Peyer's patch (tissue), 4 donors: Measurements from ENCODE around the gene LSM3. TPM values are rescaled to one million over a fixed set of nuclear protein-coding genes. Genes with fewer than 3 reads are reported as not detected.

Source experiments
- DNase-seq, 3 donors: peaks; one replicate each; pipeline ENCODE4 v3.0.0-alpha.2; 2017 to 2019
- H3K27ac ChIP-seq, 4 donors: fragments of 200-600 bp; sonication (generic); one replicate each; pipeline ENCODE4 v1.5.1; 2016 to 2019
- H3K27me3 ChIP-seq, 2 donors: fragments of 200-600 bp; sonication (generic); one replicate each; pipeline ENCODE4 v1.5.1; 2019
- H3K36me3 ChIP-seq, 3 donors: fragments of 200-600 bp; sonication (generic); one replicate each; pipeline ENCODE4 v1.5.1; 2016 to 2019
- H3K4me1 ChIP-seq, 4 donors: fragments of 200-600 bp; sonication (generic); one replicate each; pipeline ENCODE4 v1.5.1; 2016 to 2019
- H3K4me3 ChIP-seq, 4 donors: fragments of 200-600 bp; sonication (generic); 1 replicate in 3 of 4; 2 replicates in 1 of 4; pipeline ENCODE4 v1.5.1; 2016 to 2019; ENCODE audit warnings: mild to moderate bottlenecking in 1 of 4
- H3K9me3 ChIP-seq, 4 donors: fragments of 200-600 bp; sonication (generic); one replicate each; pipeline ENCODE4 v1.5.1; 2016 to 2019; ENCODE audit warnings: mild to moderate bottlenecking in 1 of 4
- CTCF ChIP-seq, 6 experiments: fragments of 450-650 bp in 4 of 6; fragments of 200-600 bp in 2 of 6; sonication (generic) in 1 of 6; IDR thresholded peaks; one replicate each; pipeline ENCODE4 v1.5.1; 2017 to 2019; ENCODE audit warnings: antibody characterized with exemption in 6 of 6, mild to moderate bottlenecking in 3 of 6, moderate library complexity in 1 of 6
- POLR2A ChIP-seq, 2 donors: fragments of 450-650 bp; IDR thresholded peaks; one replicate each; pipeline ENCODE4 v1.5.1; 2017; ENCODE audit warnings: antibody characterized with exemption in 2 of 2, mild to moderate bottlenecking in 2 of 2, moderate library complexity in 2 of 2
- total RNA-seq, 4 donors: library from RNA; depleted of rRNA; stranded (reverse); fragments of >200 nt; gene quantifications; one replicate each; pipeline ENCODE4 v1.1.0, GENCODE V29; 2016

Gene LSM3
- total RNA-seq, 4 donors from 2014 or later: 4.6 to 10.7 (median 7.0) TPM

GRCh38 chr3:14220933-14221332 is 42.3 kb downstream of the LSM3 start:
- Histone ChIP-seq H3K27me3 (no peaks in the 10 kb centered on the region), H3K9me3 (no peaks in the 10 kb centered on the region), H3K4me3 (no peak overlapping the region), H3K36me3 (no peaks in the 10 kb centered on the region), H3K27ac (no peak overlapping the region), H3K4me1 (peaks cover 0 to 13% (median 2%) of the 10 kb centered on the region in 4 donors)
- TF ChIP-seq CTCF (IDR thresholded peaks at IDR 0.05) (no peak), POLR2A (IDR thresholded peaks at IDR 0.05) (no peak)
- DNase-seq: no peak

GRCh38 chr3:14221902-14222301 is 43.3 kb downstream of the LSM3 start:
- no peak for DNase-seq
- no peaks in the 10 kb centered on the region for H3K27me3 ChIP-seq
- H3K27ac ChIP-seq: no peak overlapping the region
- TF ChIP-seq CTCF (IDR thresholded peaks at IDR 0.05) (no peak), POLR2A (IDR thresholded peaks at IDR 0.05) (no peak)
- peaks cover 0 to 17% (median 3%) of the 10 kb centered on the region in 4 donors for H3K4me1 ChIP-seq
- H3K9me3 ChIP-seq: no peaks in the 10 kb centered on the region
- H3K36me3 ChIP-seq: no peaks in the 10 kb centered on the region
- no peak overlapping the region for H3K4me3 ChIP-seq

GRCh38 chr3:14222457-14222856 is 43.8 kb downstream of the LSM3 start:
- Histone ChIP-seq H3K36me3 (no peaks in the 10 kb centered on the region), H3K9me3 (no peaks in the 10 kb centered on the region), H3K4me1 (peaks cover 0 to 17% (median 3%) of the 10 kb centered on the region in 4 donors), H3K27me3 (no peaks in the 10 kb centered on the region), H3K27ac (no peak overlapping the region), H3K4me3 (no peak overlapping the region)
- no peak for DNase-seq
- TF ChIP-seq POLR2A (IDR thresholded peaks at IDR 0.05): no peak
- no peak for TF ChIP-seq CTCF (IDR thresholded peaks at IDR 0.05)

- Histone ChIP-seq H3K4me1 (peaks cover 0 to 17% (median 3%) of the 10 kb centered on the region in 4 donors), H3K36me3 (no peaks in the 10 kb centered on the region), H3K27ac (no peak overlapping the region), H3K27me3 (no peaks in the 10 kb centered on the region), H3K9me3 (no peaks in the 10 kb centered on the region), H3K4me3 (no peak overlapping the region)
- TF ChIP-seq POLR2A (IDR thresholded peaks at IDR 0.05) (no peak), CTCF (IDR thresholded peaks at IDR 0.05) (no peak)
- no peak for DNase-seq
These were observed 44.4 kb downstream of the LSM3 start for GRCh38 chr3:14222900-14223594.

- H3K27ac ChIP-seq: no peak overlapping the region
- no peak for DNase-seq
- no peaks in the 10 kb centered on the region for H3K36me3 ChIP-seq
- TF ChIP-seq POLR2A (IDR thresholded peaks at IDR 0.05): no peak
- no peak for TF ChIP-seq CTCF (IDR thresholded peaks at IDR 0.05)
- H3K4me1 ChIP-seq: peaks cover 0 to 22% (median 3%) of the 10 kb centered on the region in 4 donors
- no peaks in the 10 kb centered on the region for H3K9me3 ChIP-seq
- no peaks in the 10 kb centered on the region for H3K27me3 ChIP-seq
- no peak overlapping the region for H3K4me3 ChIP-seq
These were observed 45.0 kb downstream of the LSM3 start for GRCh38 chr3:14223595-14223994.
